HG02973 (cell line): ENCODE results near the gene DCAF6.
"Not testable (repeated sequence)": the region's sequence is repeated elsewhere in the genome, so short reads cannot be mapped to it uniquely, and the experiment has no call there.

Experiments
- ATAC-seq: cut with Tn5 transposase; IDR thresholded peaks from one replicate; pipeline ENCODE4 v1.9.1; 2021; ENCODE audit warnings: moderate library complexity; ENCODE audit not compliant: unreplicated experiment

DCAF6 gene

GRCh38 chr1:168007691-168008090 is 71.2 kb downstream of the DCAF6 start:
- ATAC-seq, result no peak

- ATAC-seq, result no peak
Measured at GRCh38 chr1:168008595-168008994, 72.1 kb downstream of the DCAF6 start.

- ATAC-seq, result no peak
Measured at GRCh38 chr1:168009322-168009721, 72.8 kb downstream of the DCAF6 start.

GRCh38 chr1:168019407-168019806 is 82.9 kb downstream of the DCAF6 start:
- no peak for ATAC-seq

- no peak for ATAC-seq
Measured at GRCh38 chr1:168031198-168031597, 94.7 kb downstream of the DCAF6 start.

- ATAC-seq, result no peak
Measured at GRCh38 chr1:168031627-168032026, 95.1 kb downstream of the DCAF6 start.

GRCh38 chr1:168032029-168032428 is 95.5 kb downstream of the DCAF6 start:
- ATAC-seq, result peak; percentile 56

- no peak for ATAC-seq
Measured at GRCh38 chr1:168035345-168035744, 98.9 kb downstream of the DCAF6 start.

GRCh38 chr1:168042362-168042761 is 105.9 kb downstream of the DCAF6 start:
- ATAC-seq, result no peak

GRCh38 chr1:168045311-168045710 is 108.8 kb downstream of the DCAF6 start:
- ATAC-seq, result no peak

- ATAC-seq, result no peak
Measured at GRCh38 chr1:168050307-168050706, 113.8 kb downstream of the DCAF6 start.

GRCh38 chr1:168050880-168051279 is 114.4 kb downstream of the DCAF6 start:
- ATAC-seq, result no peak

- no peak for ATAC-seq
Measured at GRCh38 chr1:168053681-168054080, 117.2 kb downstream of the DCAF6 start.

GRCh38 chr1:168054117-168054516 is 117.6 kb downstream of the DCAF6 start:
- no peak for ATAC-seq

- not testable (repeated sequence) for ATAC-seq
Measured at GRCh38 chr1:168056152-168056551, 119.7 kb downstream of the DCAF6 start.

- ATAC-seq, result no peak
Measured at GRCh38 chr1:168057355-168057754, 120.9 kb downstream of the DCAF6 start.

GRCh38 chr1:168057921-168058320 is 121.4 kb downstream of the DCAF6 start:
- ATAC-seq, result no peak

GRCh38 chr1:168064216-168064615 is 127.7 kb downstream of the DCAF6 start:
- ATAC-seq, result no peak

GRCh38 chr1:168065506-168065905 is 129.0 kb downstream of the DCAF6 start:
- no peak for ATAC-seq

GRCh38 chr1:168069384-168069783 is 132.9 kb downstream of the DCAF6 start:
- ATAC-seq, result no peak

- no peak for ATAC-seq
Measured at GRCh38 chr1:168079761-168080160, 143.3 kb downstream of the DCAF6 start.

GRCh38 chr1:168081373-168082007 is 145.0 kb downstream of the DCAF6 start:
- ATAC-seq, result no peak
